Measurements from ENCODE around the gene NFIX.

GRCh38 chr19:13051557-13052165, 56.4 kb downstream of the NFIX start:
- no peak for TF ChIP-seq CTCF (optimal IDR thresholded peaks at IDR 0.05 in 1 of 3, IDR thresholded peaks at IDR 0.05 in 1 of 3, conservative IDR thresholded peaks at IDR 0.05 in 1 of 3; ENCODE audit: extremely low read depth in 1 of 3, insufficient read depth in 2 of 3, low read length in 3 of 3)
- TF ChIP-seq EZH2 (IDR thresholded peaks at IDR 0.05; ENCODE audit: low read length): no peak
